ENCODE data around the gene DHX15.

- no peak for TF ChIP-seq CTCF (conservative IDR thresholded peaks at IDR 0.05; ENCODE audit: low read length)
- no peak for TF ChIP-seq EZH2phosphoT487 (IDR thresholded peaks at IDR 0.05; ENCODE audit: borderline replicate concordance)
Observed at GRCh38 chr4:24578364-24578763, 6.0 kb downstream of the DHX15 start.

Data from Loucy (cell line).